ENCODE data around the gene KIF15. TPM values are rescaled to one million over a fixed set of nuclear protein-coding genes. Genes with fewer than 3 reads are reported as not detected.

Gene KIF15
- total RNA-seq, 1 donor from 2014 or later: 2.2 TPM

DNA sequence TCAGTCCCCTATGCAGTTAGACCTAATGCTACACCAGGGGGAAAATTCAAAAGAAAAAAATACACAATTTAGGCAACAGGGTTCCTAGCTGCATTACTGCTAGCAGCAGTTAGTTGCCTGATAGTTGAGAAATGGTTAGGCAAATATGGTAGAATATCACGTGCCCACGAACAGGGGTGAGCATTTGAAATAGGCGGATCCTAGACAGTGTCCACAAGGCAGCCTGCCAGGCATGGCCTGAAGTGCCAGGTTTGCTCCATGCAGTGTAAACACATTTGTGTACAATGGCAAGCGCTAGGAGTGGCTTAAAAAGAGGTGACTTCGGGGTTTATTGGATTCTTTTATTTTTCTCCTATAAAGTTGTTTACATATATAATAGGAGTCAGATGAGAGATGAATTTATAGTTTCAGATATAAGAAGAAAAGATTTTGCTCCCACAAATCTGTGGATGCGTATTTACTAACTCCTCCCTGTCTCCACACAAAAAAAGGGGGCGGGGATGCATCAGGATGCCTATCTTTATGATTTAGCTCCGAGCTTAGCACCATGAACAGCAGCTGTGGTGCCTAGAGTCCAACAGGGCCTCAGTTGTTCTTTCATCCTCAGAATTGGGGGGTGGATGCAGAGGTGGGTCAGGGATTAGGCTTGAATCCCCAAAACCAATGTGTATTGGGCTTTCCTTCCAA is 108.9 kb downstream of the KIF15 start:
- no peak overlapping the region for H3K27ac ChIP-seq
- no peaks in the 10 kb centered on the region for H3K27me3 ChIP-seq
- no peaks in the 10 kb centered on the region for H3K9me3 ChIP-seq
- TF ChIP-seq POLR2A (IDR thresholded peaks at IDR 0.05) (no peak), POLR2AphosphoS5 (IDR thresholded peaks at IDR 0.05; ENCODE audit: insufficient read depth in 1 of 2, low read depth in 1 of 2) (no peak)
- TF ChIP-seq, protein P1, sequence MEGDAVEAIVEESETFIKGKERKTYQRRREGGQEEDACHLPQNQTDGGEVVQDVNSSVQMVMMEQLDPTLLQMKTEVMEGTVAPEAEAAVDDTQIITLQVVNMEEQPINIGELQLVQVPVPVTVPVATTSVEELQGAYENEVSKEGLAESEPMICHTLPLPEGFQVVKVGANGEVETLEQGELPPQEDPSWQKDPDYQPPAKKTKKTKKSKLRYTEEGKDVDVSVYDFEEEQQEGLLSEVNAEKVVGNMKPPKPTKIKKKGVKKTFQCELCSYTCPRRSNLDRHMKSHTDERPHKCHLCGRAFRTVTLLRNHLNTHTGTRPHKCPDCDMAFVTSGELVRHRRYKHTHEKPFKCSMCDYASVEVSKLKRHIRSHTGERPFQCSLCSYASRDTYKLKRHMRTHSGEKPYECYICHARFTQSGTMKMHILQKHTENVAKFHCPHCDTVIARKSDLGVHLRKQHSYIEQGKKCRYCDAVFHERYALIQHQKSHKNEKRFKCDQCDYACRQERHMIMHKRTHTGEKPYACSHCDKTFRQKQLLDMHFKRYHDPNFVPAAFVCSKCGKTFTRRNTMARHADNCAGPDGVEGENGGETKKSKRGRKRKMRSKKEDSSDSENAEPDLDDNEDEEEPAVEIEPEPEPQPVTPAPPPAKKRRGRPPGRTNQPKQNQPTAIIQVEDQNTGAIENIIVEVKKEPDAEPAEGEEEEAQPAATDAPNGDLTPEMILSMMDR (IDR thresholded peaks at IDR 0.05): no peak
- H3K36me3 ChIP-seq: no peaks in the 10 kb centered on the region
- intact Hi-C loops (cut with DNase I): no loop called here
- DNase-seq (ENCODE audit: extremely low spot score in 2 of 2): no peak
- H3K4me3 ChIP-seq: no peak overlapping the region
- no peaks in the 10 kb centered on the region for H3K4me1 ChIP-seq

DNA sequence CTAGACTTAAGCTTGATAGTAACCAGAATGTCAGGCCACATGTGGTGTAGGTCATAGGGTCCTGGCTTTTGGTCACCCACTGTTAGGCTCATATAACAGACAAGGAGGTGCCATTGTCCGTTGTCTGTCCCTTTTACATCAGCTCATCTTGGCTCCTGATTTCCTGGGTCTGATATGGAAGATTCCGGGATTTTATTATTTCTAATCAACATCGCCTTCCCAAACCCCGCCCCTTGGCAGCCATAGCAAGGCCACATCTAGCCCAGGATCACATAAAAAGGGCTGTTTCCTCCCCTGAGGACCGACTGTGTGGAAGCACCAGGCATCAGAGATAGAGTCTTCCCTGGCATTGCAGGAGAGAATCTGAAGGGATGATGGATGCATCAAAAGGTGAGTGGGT is 112.7 kb downstream of the KIF15 start, which contains the start of gene TGM4:
TSS of gene TGM4 (plus strand) at position 301 of the 400 bp plus-strand sequence. CDS start at position 372, 71 bp downstream.
- Histone ChIP-seq H3K4me3 (no peak within 1 kb of the TSS), H3K27ac (no peak within 1 kb of the TSS), H3K36me3 (no peaks in the 10 kb centered on the region), H3K9me3 (no peaks in the 10 kb centered on the region), H3K4me1 (no peaks in the 10 kb centered on the region), H3K27me3 (no peaks in the 10 kb centered on the region)
- no peak for DNase-seq (ENCODE audit: extremely low spot score in 2 of 2)
- intact Hi-C loops (cut with DNase I): no loop called here
- TF ChIP-seq, protein P1 (IDR thresholded peaks at IDR 0.05): no peak
- TF ChIP-seq POLR2AphosphoS5 (IDR thresholded peaks at IDR 0.05; ENCODE audit: insufficient read depth in 1 of 2, low read depth in 1 of 2) (no peak), POLR2A (IDR thresholded peaks at IDR 0.05) (no peak)

DNA sequence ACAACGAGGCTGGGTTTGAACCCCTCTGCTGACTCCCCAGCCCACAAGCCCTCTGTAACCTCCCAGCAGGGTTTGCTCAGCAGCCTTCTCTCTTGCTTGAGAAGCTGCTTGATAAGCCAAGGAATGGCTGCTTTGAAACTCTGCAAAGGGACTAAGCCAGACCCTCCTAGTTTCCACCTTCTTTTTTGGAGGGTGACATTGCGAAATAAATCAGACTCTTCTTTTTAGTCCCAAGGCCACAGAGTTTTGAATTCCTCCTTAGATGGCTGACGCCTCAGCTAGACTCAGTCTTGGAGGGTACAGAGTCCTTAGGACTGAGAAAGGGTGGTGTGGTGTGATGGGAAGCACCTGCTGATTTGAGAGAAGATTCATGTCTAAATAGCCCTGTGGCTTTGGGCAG is 114.0 kb downstream of the KIF15 start:
- no peaks in the 10 kb centered on the region for H3K9me3 ChIP-seq
- DNase-seq (ENCODE audit: extremely low spot score in 2 of 2): no peak
- no peaks in the 10 kb centered on the region for H3K4me1 ChIP-seq
- H3K27me3 ChIP-seq: no peaks in the 10 kb centered on the region
- H3K4me3 ChIP-seq: no peak overlapping the region
- TF ChIP-seq, protein P1 (IDR thresholded peaks at IDR 0.05): no peak
- TF ChIP-seq POLR2A (IDR thresholded peaks at IDR 0.05): no peak
- TF ChIP-seq POLR2AphosphoS5 (IDR thresholded peaks at IDR 0.05; ENCODE audit: insufficient read depth in 1 of 2, low read depth in 1 of 2): no peak
- H3K36me3 ChIP-seq: no peaks in the 10 kb centered on the region
- no peak overlapping the region for H3K27ac ChIP-seq
- intact Hi-C loops (cut with DNase I): no loop called here

DNA sequence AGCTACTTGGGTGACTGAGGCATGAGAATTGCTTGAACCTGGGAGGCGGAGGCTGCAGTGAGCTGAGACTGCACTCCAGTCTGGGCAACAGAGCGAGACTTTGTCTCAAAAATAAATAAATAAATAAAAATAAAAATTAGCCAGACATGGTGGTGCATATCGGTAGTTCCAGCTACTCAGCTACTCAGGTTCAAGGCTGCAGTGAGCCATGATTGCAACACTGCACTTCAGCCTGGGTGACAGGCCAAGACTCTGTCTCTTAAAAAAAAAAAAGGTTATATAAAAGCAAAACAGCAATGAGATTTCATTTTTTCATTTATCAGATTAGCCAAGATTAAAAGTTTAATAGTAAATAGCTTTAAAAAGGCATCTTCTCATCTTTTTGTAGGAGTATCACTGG is 115.7 kb downstream of the KIF15 start:
- Histone ChIP-seq H3K27me3 (no peaks in the 10 kb centered on the region), H3K4me3 (no peak overlapping the region), H3K9me3 (no peaks in the 10 kb centered on the region), H3K27ac (no peak overlapping the region), H3K36me3 (no peaks in the 10 kb centered on the region), H3K4me1 (no peaks in the 10 kb centered on the region)
- peak in 1 of 2 donors; percentile 37 for DNase-seq (ENCODE audit: extremely low spot score in 2 of 2)
- TF ChIP-seq, protein P1 (IDR thresholded peaks at IDR 0.05): no peak
- TF ChIP-seq POLR2A (IDR thresholded peaks at IDR 0.05) (no peak), POLR2AphosphoS5 (IDR thresholded peaks at IDR 0.05; ENCODE audit: insufficient read depth in 1 of 2, low read depth in 1 of 2) (no peak)
- intact Hi-C loops (cut with DNase I): no loop called here

DNA sequence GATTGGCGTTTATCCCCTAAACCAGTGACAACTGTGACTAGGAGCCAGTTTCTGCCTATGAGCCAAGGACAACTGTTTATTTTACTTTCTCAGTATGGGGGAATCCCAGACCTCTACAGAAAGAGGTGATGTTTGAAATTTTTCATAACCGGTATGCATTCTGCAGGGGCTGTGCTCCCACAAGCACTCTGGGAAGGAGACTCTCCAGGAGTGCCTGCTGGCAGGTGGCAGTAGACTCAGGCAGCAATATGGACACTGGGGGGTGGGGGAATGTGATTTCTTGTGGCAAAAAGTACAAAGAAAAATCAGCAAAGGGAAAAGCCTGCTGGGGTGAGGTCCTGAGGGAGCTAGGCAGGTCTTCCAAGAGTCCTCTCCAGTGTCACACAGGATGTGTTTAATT is 118.7 kb downstream of the KIF15 start:
- H3K36me3 ChIP-seq: no peaks in the 10 kb centered on the region
- intact Hi-C loops (cut with DNase I): no loop called here
- TF ChIP-seq POLR2A (IDR thresholded peaks at IDR 0.05) (no peak), POLR2AphosphoS5 (IDR thresholded peaks at IDR 0.05; ENCODE audit: insufficient read depth in 1 of 2, low read depth in 1 of 2) (no peak)
- TF ChIP-seq, protein P1 (IDR thresholded peaks at IDR 0.05): no peak

More for the DNA sequence above, 118.7 kb downstream of the KIF15 start:
- H3K4me3 ChIP-seq: no peak overlapping the region
- H3K27ac ChIP-seq: no peak overlapping the region
- DNase-seq (ENCODE audit: extremely low spot score in 2 of 2): no peak
- peaks cover 12% of the 10 kb centered on the region for H3K4me1 ChIP-seq
- H3K27me3 ChIP-seq: no peaks in the 10 kb centered on the region
- H3K9me3 ChIP-seq: no peaks in the 10 kb centered on the region

Measured in vagina (tissue), 2 donors.